HG03064 (cell line): Measurements from ENCODE around the gene GRIN1.
"Not testable (repeated sequence)": the region's sequence is repeated elsewhere in the genome, so short reads cannot be mapped to it uniquely, and the experiment has no call there.

Experiments
- ATAC-seq: cut with Tn5 transposase; IDR thresholded peaks from one replicate; pipeline ENCODE4 v1.9.1; 2021; ENCODE audit warnings: low read depth; ENCODE audit not compliant: unreplicated experiment

GRIN1 gene

DNA sequence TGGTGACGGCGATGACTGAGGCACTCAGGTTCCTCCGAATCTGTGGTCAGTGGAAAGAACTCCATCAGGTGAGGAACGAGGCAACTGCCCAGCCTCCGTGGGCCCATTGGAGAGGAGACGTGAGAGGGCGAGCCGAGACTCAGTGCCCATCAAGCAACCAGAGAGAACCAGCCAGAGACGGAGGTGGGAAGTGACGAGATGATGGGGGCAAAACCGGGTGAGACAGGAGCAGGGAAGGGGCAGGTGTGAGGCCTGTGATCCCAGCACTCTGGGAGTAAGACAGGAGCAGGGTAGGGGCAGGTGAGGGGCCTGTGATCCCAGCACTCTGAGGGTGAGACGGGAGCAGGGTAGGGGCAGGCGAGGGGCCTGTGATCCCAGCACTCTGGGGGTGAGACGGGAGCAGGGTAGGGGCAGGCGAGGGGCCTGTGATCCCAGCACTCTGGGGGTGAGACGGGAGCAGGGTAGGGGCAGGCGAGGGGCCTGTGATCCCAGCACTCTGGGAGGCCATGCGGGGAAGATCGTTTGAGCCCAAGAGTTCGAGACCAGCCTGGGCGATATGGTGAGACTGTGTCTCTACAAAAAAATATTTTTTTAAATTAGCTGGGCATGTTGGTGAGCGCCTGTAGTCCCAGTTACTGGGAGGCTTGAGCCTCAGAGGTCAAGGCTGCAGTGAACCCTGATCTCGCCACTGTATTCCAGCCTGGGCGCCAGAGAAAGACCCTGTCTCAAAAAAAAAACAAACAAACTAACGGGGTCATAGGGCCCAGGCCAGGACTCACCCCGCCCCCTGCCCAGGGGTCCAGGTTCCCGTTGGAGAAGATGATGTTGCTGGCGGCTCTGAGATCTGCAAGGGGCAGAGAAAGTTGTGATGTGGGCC lies 27.8 kb upstream of the GRIN1 start:
- ATAC-seq = no peak

DNA sequence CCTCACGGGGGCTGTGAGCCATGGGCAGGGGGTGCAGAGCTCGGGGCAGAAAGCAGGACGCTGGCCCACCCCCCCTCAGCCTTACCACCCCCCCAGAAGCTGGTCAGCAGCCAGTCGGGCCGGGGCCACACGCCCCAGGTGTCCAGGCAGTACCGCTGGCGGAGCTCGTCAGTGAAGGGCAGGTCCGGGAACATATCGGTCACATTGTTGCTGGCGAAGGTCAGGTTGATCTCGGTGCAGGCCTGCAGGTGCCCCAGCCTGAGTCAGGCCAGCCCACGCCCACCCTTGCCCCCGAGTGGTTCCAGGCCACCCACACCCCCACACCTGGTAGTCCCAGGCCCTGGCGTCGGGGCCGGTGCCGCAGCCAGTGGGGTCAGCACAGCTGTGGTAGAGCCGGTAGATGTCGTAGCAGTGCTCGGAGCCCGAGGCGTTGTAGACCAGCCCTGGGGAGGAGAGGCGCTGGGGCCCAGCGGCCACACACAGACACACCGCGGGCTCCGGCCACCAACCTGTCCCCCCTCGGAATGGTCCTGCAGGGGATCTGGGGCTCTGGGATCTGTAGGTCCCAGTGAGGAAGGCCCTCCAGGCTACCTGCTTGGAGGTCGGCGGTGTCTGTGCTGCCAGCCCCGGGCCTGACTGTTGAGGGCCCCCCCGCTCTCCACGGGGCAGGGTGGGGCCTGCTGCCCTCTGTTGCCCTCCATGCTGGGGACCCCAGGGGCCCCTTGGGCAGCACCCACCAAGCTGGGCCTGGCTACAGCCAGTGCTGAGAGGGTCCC lies 27.0 kb upstream of the GRIN1 start:
- ATAC-seq = no peak

DNA sequence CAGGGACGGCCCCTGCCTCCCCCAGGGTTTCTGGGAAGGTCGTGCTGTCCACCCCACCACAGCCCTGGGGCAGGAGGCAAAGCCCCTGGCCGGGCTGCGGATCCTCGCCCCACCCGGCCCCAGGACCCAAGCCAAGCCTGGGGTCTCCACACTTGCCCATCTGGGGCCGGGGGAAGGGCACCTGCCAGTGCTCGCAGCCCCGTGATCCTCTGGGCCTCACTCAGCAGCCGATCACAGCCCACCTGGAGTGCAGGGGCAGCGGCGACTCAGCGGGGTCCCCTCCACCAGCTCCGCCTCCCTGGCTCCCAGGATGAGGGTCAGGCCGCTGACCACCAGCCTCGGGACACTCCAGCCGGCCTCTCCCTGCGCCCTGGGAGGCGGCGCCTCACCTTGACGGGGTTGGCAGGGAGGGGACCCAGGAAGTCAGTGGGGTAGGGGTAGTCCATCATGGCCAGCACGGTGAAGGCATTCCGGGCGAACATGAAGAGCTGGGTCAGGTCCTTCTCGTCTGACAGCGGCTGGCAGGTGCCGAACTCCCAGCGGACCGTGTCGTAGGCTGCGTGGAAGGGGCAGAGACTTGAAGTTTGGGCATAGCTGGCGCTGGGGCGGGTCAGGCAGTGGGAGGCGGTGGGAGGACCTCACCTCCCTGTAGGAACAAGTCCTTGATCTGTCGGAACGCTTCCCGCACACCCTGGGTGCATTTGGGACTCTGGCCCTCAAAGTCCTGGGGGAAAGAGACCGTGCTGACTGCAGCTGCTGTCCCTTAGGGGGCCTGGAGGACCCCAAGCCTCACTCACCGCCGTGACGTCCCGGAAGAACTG lies 26.2 kb upstream of the GRIN1 start:
- ATAC-seq = no peak

DNA sequence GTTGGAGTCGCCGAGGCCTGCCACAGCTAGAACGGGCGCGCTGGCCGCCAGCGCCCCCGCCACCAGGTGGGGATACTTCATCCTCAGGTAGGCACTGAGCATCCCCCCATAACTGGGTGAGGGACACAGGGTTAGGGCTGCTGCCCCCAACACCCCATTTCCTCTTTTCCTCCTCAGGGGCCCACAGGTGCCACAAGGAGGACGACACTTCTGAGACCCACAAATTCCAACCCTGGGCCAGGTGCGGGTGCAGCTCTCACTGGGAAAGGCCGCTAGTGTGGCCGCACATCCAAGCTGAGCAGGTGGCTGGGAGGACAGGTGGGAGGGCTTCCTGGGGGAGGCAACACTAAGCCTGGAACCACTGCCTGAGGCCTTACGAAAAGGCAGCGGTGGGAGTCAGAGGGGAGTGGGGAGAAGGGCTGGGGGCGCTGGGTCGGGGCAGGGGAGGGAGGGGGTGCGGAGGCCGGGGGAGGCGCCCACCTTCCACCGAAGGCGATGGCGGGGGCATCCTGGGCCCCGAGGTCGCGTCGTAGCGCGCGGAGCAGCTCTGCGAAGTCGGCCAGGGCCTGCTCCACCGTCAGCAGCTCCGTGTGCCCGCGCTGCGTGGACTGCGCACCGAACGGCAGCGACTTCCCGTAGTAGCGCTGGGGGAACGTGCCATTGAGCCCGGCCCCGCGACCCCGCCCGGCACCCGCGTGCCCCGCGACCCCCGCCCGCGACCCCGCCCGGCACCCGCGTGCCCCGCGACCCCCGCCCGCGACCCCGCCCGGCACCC lies 25.4 kb upstream of the GRIN1 start:
- ATAC-seq = no peak

DNA sequence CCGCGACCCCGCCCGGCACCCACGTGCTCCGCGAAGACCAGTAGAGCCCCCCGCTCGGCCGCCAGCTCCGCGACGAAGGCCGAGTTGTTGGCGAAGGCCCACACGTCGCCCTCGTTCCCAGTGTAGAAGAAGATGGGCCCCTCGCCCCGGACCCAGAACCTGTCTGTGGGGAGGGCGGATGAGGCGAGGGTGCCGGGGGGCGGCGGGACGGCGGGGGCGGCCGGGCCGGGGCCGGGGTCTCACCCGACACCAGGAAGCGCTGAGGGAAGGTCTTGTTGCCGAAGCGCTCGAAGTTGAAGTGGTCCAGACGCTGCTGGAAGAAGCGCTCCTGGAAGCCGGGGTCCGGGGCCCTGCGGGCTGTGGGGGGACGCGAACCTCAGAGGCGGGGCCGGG lies 24.7 kb upstream of the GRIN1 start:
- ATAC-seq = peak; percentile 25

DNA sequence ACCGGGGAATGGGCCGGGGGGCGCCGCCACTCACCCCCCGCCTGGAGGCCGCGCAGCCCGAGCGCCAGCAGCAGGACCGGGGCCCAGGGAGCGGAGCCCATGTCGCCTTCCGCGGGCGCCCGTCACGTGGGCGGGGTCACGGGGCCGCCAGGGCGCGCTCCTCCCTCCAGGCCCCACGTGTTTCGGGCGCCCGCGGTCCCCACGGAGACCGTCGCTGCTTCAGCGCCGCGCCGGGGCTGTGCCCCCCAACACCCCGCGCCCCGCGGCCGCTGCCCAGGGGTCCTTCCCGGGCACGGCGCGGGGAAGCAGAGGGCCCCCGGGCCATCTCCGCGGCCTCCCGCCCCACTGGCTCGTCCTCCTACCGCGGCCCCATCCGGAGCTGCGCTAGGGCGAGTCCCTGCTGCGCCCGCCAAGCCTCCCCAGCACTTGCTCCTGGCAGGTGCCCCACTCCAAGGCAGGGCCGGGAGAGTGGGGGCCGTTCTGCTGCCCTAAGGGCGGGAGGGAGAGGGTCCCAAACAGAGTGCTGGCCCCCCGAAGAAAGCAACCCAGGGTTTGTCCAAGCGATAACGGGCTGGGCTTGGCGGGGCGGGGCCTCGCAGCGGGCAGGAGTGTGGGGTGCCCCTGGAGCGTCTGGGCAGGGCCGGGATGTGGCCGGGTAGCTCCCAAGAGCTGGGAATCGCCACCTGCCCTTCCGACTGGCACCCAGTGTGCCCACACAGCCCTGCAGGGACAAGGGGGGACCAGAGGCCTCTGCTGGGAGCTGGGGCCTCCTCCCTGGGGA lies 24.2 kb upstream of the GRIN1 start, which contains the start of gene DPP7:
Gene DPP7 (minus strand): TSS at position 121 of the 781 bp plus-strand sequence. CDS start 20 bp downstream, at position 101.
- peak; percentile 58 for ATAC-seq

DNA sequence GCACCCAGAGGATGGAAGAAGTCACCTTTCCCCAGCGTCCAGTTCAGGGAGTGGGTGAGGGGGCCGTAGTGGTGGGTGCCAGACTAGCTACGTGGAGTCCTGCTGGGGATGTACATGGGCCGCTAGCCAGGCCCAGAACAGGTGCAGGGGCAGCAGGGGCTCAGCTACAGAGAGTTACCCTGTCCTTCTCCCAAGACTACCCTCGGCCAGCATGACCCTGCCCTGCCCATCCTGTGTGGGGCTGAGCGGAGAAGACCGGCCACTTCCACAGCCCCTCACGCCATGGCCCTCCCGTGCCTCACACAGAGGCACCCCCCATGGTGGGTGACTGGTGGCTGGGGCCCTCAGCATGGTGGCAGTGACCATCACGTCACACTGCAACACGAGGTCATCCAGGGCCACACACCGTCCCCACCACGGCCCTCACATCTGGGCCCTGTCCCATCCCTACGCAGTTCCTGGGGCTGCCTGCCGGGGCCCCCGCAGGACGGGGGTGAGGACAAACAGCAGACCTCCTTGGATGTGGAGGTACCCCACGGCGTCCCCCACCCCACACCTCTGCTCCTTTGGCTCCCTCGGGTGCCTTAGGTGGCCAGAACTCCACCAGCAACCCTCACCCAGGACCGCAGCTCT lies 23.4 kb upstream of the GRIN1 start:
- no peak for ATAC-seq

DNA sequence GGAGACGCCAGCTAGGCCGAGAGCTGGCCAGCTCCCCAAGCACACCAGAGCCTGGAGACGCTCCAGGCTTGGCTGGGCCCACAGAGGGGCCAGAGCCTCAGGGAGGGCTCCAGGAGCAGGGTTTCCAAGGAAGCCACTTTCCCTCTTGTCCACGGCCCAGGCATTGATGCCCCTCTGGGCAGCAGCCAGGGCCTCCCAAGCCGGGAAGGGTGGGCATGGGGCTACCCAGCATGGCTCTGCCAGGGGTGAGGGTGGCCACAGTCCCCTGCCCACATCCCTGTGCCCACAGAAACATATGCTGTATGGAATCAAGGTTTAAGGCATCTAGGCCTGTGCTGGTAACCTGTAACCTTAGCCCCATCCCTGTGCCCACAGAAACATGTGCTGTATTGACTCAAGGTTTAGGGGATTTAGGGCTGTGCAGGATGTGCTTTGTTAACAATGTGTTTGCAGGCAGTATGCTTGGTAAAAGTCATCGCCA lies 22.9 kb upstream of the GRIN1 start:
- ATAC-seq = no peak

DNA sequence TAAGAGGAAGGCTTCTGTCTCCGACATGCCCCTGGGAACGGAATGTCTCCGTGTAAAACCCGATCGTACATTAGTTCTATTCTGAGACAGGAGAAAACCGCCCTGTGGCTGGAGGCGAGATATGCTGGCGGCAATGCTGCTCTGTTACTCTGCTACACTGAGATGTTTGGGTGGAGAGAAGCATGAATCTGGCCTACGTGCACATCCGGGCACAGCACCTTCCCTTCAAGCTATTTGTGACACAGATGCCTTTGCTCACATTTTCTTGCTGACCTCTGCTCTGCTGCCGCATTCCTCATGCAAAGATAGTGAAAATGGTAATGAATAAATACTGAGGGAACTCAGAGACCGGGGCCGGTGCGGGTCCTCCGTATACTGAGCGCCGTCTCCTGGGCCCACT lies 22.2 kb upstream of the GRIN1 start:
- no peak for ATAC-seq

DNA sequence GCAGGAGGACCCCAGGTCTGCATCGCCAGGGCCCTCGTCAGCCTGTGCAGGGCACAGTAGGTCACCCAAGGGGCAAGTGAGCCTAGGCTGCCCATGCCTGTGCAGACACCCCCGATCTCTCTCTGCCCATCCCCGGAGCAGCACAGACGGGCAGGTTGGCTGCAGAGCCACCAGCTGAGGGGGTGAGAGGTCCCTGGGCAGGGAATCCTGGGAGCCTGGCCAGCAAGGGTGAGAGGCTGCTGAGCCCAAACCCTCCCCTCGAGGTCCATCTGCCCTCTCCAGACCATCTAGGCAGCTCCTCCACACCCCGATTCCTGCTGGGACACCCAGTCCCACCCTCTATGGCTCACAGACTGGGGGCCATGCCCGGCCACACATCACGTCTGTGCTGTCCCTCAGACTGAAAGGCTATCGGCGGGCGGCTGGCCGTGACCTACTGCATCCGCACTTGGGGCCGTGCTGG lies 21.7 kb upstream of the GRIN1 start:
- no peak for ATAC-seq

DNA sequence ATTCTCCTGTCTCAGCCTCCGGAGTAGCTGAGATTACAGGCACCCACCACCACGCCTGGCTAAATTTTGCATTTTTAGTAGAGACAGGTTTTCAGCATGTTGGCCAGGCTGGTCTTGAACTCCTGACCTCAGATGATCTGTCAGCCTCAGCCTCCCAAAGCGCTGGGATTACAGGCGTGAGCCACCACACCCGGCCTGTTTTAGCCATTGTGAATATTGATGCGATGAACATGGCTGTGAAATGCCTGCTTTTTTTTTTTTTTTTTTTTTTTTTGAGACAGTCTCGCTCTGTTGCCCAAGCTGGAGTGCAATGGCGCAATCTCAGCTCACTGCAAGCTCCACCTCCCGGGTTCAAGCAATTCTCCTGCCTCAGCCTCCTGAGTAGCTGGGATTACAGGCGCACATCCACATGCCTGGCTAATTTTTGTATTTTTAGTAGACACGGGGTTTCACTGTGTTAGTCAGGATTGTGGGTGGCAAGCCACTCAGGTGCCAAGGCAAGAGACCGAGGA lies 20.8 kb upstream of the GRIN1 start:
- ATAC-seq = not testable (repeated sequence)

DNA sequence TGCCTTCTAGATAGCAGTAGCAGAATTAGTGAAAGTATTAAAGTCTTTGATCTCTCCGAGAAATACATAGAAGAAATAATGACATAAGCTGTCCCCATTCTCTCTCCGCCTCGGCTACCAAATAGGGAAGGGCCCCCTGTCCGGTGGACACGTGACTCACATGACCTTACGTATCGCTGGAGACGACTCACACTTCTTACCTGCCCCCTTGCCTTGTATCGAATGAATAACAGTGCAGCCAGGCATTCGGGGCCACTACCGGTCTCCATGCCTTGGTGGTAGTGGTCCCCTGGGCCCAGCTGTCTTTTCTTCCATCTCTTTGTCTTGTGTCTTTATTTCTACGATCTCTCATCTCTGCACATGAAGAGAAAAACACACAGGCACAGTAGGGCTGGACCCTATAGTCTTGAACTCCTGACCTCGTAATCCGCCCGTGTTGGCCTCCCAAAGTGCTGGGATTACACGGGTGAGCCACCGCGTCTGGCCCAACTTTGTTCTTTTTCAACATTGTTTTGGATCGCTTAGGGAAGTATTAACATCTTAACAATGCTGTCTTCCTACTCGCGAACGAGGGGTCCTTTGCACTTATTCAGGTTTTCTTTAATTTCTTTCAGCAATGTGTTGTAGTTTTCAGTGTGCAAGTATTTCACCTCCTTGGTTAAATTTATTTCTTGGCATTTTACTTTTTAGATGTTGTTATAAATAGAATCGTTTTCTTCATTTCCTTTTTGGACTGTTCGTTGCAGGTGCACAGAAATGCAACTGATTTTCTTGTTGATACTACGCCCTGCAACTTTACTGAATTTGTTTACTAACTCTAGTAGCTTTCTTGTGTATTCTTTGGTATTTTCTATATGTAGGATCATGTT lies 16.8 kb upstream of the GRIN1 start:
- ATAC-seq = not testable (repeated sequence)

DNA sequence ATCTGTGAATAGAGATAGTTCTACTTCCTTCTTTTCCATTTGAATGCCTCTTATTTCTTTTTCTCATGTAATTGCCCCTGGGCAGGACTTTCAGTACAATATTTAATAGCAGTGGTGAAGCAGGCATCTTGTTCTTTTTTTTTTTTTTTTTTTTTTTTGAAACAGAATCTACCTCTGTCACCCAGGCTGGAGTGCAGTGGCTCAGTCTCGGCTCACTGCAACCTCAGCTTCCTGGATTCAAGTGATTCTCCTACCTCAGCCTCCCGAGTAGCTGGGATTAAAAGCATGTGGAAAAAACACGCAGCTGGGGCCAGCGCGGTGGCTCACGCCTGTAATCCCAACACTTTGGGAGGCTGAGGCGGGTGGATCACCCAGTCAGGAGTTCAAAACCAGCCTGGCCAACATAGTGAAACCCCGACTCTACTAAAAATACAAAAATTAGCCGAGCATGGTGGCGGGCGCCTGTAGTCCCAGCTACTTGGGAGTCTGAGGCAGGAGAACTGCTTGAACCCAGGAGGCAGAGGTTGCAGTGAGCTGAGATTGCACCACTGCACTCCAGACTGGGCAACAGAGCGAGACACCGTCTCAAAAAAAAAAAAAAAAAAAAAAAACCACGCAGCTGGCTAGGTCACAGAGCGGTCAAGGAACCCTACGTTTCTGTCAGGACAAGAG lies 16.0 kb upstream of the GRIN1 start:
- ATAC-seq = not testable (repeated sequence)

DNA sequence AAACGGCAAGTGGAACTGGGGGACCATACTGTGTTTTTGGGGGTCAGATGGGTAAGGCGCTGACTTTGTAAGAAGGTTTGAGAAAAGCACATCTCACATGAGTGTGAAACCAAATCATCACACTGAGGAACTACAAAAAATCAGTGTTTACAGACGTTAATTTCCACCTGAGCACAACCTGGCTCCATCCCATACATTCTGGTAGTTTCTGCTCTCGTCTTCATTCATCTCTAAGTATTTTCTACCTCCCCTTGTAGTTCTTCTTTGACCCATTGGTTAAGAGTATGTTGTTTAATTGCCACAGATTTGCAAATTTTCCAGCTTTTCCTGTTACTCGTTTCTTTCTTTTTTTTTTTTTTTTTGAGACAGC lies 15.5 kb upstream of the GRIN1 start:
- peak; percentile 47 for ATAC-seq

DNA sequence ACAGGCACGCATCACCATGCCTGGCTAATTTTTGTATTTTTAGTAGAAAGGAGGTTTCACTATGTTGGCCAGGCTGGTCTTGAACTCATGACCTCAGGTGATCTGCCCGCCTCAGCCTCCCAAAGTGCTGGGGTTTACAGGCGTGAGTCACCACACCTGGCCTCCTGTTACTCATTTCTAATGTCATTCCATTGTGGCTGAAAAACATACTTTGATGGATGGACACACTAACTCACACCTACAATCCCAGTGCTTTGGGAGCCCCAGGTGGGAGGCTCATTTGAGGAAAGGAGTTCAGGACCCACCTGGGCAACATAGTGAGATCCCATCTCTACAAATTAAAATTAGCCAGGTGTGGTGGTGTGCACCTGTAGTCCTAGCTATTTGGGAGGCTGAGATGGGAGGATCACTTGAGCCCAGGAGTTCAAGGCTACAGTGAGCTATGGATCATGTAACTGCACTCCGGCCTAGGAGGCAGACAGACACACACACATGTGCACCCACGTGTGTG lies 14.9 kb upstream of the GRIN1 start:
- not testable (repeated sequence) for ATAC-seq

DNA sequence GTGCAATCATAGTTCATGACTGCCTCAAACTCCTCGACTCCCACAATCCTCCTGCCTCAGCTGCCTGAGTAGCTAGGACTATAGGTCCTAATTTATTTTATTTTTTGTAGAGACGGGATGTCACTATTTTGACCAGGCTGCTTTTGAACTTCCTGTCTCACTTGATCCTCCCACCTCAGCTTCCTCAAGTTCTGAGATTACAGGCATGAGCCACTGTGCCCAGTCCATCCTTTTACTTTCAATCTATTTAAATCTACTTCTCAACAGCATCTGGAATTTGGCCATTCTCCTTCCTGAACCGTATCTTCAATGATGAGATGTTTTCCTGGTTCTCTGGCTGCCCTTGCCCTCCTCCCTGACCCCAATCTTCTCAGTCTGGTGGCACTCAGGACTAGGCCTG lies 12.2 kb upstream of the GRIN1 start:
- no peak for ATAC-seq
